WTC11 (cell line): ENCODE measurements around the gene NAA11. TPM values are rescaled to one million over a fixed set of nuclear protein-coding genes. Genes with fewer than 3 reads are reported as not detected.

Experiments used
- ATAC-seq: fragments of 200-7000 bp; cut with Tn5 transposase; 2 replicates; pipeline ENCODE4 v1.10.0; 2021; ENCODE audit warnings: mild to moderate bottlenecking, moderate library complexity
- CTCF ChIA-PET: fragments of 300-600 bp; sonication (Branson Sonifier 250); formaldehyde crosslinking; loops from one replicate; lab custom pipeline; 2021; ENCODE audit warnings: antibody characterized with exemption; lab: Charles Lee
- POLR2A ChIA-PET: fragments of 350-600 bp; sonication (Branson Sonifier 250); formaldehyde crosslinking; loops from one replicate; lab custom pipeline; 2021; ENCODE audit warnings: antibody characterized with exemption; lab: Charles Lee
- DNase-seq: peaks from one replicate; pipeline ENCODE4 v3.0.0; 2021; ENCODE audit warnings: low spot score
- H3K27ac Mint-ChIP-seq: 2 replicates; pipeline ENCODE4 v1.8.0; 2021; ENCODE audit warnings: mixed read lengths
- H3K27me3 Mint-ChIP-seq: 2 replicates; pipeline ENCODE4 v1.8.0; 2021; ENCODE audit warnings: low read depth, mild to moderate bottlenecking, moderate library complexity, mixed read lengths
- H3K36me3 Mint-ChIP-seq: 2 replicates; pipeline ENCODE4 v1.8.0; 2021; ENCODE audit warnings: mixed read lengths
- H3K4me1 Mint-ChIP-seq: 2 replicates; pipeline ENCODE4 v1.8.0; 2022; ENCODE audit warnings: mixed read lengths
- H3K4me3 Mint-ChIP-seq: 2 replicates; pipeline ENCODE4 v1.8.0; 2021; ENCODE audit warnings: mild to moderate bottlenecking, moderate library complexity, mixed read lengths
- H3K9me3 Mint-ChIP-seq: 2 replicates; pipeline ENCODE4 v1.8.0; 2021; ENCODE audit warnings: mixed read lengths
- IRF1 ChIP-seq: sonication (generic); formaldehyde crosslinking; IDR thresholded peaks from 2 replicates; pipeline ENCODE4 v1.8.0; 2023; ENCODE audit warnings: missing genetic modification reagents
- NR3C1 ChIP-seq: sonication (generic); formaldehyde crosslinking; conservative IDR thresholded peaks from 2 replicates; pipeline ENCODE4 v1.8.1; 2023; ENCODE audit warnings: low read depth, mild to moderate bottlenecking, missing genetic modification reagents
- SOX15 ChIP-seq: fragments of 250-450 bp; sonication (Bioruptor Pico); IDR thresholded peaks from 2 replicates; pipeline ENCODE4 v1.9.0; 2021; ENCODE audit warnings: mild to moderate bottlenecking
- ZNF138 ChIP-seq: sonication (generic); formaldehyde crosslinking; conservative IDR thresholded peaks from 2 replicates; pipeline ENCODE4 v1.8.1; 2022; ENCODE audit warnings: mild to moderate bottlenecking, moderate library complexity, missing genetic modification reagents
- ZNF425 ChIP-seq: fragments of 250-450 bp; sonication (Bioruptor Pico); conservative IDR thresholded peaks from 2 replicates; pipeline ENCODE4 v1.9.0; 2021; ENCODE audit warnings: mild to moderate bottlenecking
- ZNF512 ChIP-seq: sonication (generic); formaldehyde crosslinking; IDR thresholded peaks from 2 replicates; pipeline ENCODE4 v1.8.1; 2022; ENCODE audit warnings: missing genetic modification reagents, borderline replicate concordance
- total RNA-seq: library from RNA; stranded (reverse); gene quantifications from 3 replicates; pipeline ENCODE4 v1.2.3, GENCODE V29; 2021
- TF ChIP-seq, protein P1 (sequence below): fragments of 250-450 bp; sonication (Bioruptor Pico); IDR thresholded peaks from 2 replicates; pipeline ENCODE4 v2.1.2; 2022; ENCODE audit warnings: mild to moderate bottlenecking, moderate library complexity
- TF ChIP-seq, protein P2 (sequence below): sonication (generic); formaldehyde crosslinking; IDR thresholded peaks from 2 replicates; pipeline ENCODE4 v1.8.0; 2022; ENCODE audit warnings: missing genetic modification reagents
- TF ChIP-seq, protein P3 (sequence below): sonication (generic); formaldehyde crosslinking; IDR thresholded peaks from 2 replicates; pipeline ENCODE4 v1.8.0; 2022; ENCODE audit warnings: mild to moderate bottlenecking, missing genetic modification reagents

Gene NAA11
- total RNA-seq, 1 experiment from 2014 or later = not detected

DNA sequence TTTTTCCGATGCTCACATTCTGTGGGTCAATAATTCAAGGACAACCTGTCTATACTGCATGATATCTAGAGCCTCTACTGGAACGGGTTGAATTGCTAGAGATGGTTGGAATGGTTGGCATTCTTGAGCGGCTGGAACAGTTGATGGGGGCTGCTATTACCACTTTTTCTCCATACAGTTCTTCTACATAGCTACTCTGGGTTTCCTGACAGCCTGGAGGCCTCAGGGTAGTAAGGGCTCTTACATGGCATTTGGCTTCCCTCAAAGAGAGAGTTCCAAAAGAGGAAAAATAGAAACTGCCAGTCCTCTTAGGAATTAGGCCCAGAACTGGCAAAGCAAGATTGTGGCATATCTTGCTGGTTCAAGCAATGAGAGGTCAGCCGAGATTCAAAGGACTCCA, 53.1 kb downstream of the NAA11 start (continued):
- TF ChIP-seq ZNF512 (CRISPR knock-in tag) = no peak
- no peak for TF ChIP-seq ZNF138
- no peak for TF ChIP-seq NR3C1 (CRISPR knock-in tag)
- TF ChIP-seq SOX15 (CRISPR knock-in tag) = no peak
- TF ChIP-seq, protein P1, sequence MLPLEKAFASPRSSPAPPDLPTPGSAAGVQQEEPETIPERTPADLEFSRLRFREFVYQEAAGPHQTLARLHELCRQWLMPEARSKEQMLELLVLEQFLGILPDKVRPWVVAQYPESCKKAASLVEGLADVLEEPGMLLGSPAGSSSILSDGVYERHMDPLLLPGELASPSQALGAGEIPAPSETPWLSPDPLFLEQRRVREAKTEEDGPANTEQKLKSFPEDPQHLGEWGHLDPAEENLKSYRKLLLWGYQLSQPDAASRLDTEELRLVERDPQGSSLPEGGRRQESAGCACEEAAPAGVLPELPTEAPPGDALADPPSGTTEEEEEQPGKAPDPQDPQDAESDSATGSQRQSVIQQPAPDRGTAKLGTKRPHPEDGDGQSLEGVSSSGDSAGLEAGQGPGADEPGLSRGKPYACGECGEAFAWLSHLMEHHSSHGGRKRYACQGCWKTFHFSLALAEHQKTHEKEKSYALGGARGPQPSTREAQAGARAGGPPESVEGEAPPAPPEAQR (CRISPR knock-in tag) = no peak
- TF ChIP-seq, protein P2, sequence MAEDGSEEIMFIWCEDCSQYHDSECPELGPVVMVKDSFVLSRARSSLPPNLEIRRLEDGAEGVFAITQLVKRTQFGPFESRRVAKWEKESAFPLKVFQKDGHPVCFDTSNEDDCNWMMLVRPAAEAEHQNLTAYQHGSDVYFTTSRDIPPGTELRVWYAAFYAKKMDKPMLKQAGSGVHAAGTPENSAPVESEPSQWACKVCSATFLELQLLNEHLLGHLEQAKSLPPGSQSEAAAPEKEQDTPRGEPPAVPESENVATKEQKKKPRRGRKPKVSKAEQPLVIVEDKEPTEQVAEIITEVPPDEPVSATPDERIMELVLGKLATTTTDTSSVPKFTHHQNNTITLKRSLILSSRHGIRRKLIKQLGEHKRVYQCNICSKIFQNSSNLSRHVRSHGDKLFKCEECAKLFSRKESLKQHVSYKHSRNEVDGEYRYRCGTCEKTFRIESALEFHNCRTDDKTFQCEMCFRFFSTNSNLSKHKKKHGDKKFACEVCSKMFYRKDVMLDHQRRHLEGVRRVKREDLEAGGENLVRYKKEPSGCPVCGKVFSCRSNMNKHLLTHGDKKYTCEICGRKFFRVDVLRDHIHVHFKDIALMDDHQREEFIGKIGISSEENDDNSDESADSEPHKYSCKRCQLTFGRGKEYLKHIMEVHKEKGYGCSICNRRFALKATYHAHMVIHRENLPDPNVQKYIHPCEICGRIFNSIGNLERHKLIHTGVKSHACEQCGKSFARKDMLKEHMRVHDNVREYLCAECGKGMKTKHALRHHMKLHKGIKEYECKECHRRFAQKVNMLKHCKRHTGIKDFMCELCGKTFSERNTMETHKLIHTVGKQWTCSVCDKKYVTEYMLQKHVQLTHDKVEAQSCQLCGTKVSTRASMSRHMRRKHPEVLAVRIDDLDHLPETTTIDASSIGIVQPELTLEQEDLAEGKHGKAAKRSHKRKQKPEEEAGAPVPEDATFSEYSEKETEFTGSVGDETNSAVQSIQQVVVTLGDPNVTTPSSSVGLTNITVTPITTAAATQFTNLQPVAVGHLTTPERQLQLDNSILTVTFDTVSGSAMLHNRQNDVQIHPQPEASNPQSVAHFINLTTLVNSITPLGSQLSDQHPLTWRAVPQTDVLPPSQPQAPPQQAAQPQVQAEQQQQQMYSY (CRISPR knock-in tag) = no peak

DNA sequence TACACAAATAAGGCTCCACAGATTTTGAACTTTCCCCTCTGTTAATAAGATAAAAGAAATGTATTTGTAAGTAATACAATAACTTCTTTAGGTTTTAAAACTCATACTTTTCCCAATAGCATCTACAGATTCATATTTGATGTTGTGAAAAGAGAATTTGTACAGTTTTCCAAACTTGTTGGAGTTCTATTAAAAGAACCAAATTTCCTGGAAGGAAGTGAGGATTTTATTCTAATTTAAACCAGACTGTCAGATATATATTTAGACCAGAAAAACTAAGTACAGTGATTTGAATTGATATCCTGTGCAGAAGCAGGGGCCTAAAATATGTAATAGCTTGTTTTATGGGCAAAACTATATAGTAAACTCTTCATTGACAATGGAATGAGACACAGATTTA, 53.7 kb downstream of the NAA11 start:
- POLR2A ChIA-PET = no interaction called here
- DNase-seq = no peak
- TF ChIP-seq IRF1 (CRISPR knock-in tag) = no peak
- TF ChIP-seq, protein P3, sequence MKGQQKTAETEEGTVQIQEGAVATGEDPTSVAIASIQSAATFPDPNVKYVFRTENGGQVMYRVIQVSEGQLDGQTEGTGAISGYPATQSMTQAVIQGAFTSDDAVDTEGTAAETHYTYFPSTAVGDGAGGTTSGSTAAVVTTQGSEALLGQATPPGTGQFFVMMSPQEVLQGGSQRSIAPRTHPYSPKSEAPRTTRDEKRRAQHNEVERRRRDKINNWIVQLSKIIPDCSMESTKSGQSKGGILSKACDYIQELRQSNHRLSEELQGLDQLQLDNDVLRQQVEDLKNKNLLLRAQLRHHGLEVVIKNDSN = no peak
- TF ChIP-seq, all 79 proteins: peak for 0
- no peak overlapping the region for H3K27ac Mint-ChIP-seq
- no peaks in the 10 kb centered on the region for H3K27me3 Mint-ChIP-seq
- peaks cover 11% of the 10 kb centered on the region for H3K4me1 Mint-ChIP-seq
- H3K9me3 Mint-ChIP-seq = 0 out of 2 replicates have a peak, but pooled peaks cover 3% of the 10 kb centered on the region
- H3K4me3 Mint-ChIP-seq = no peak overlapping the region
- no peaks in the 10 kb centered on the region for H3K36me3 Mint-ChIP-seq
- ATAC-seq = no peak
- CTCF ChIA-PET = no interaction called here

DNA sequence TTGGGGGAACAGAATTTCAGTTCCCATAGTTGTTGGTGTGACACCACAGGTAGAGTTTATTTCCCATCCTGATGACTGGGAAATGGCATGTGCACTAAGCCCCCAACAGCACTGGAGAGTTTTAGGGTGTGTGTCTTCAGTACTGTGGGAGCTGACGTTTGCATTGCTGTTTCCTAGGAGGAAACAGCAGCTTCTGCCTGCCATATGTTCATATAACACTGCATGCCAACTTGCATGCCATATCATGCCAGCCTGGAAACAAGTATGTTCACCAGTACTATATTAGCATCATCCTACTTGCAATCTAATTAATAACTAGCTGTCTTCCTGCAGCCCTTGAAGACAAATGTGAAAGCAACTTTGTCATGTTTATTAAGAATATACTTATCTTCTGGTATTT, 58.2 kb downstream of the NAA11 start:
- TF ChIP-seq ZNF425 = no peak
- no peak for TF ChIP-seq ZNF138
- Mint-ChIP-seq H3K9me3 (no peaks in the 10 kb centered on the region), H3K27ac (no peak overlapping the region), H3K36me3 (no peaks in the 10 kb centered on the region), H3K4me3 (no peak overlapping the region), H3K27me3 (no peaks in the 10 kb centered on the region), H3K4me1 (no peaks in the 10 kb centered on the region)
- DNase-seq (no peak), ATAC-seq (no peak)
- ChIA-PET CTCF (no interaction called here), POLR2A (no interaction called here)

Other genes starting within 250 kb of the NAA11 start
- gene GK2, start 82.2 kb upstream of the NAA11 start, total RNA-seq = not detected in 3 replicates